Activated CD4-positive, alpha-beta T cell treated with anti-CD3 and anti-CD28 coated beads, Interleukin-2, Interleukin-6, amounts not matched to agents 100 ng/mL and 50 ng/mL, durations not matched to agents 16 hours and 8 hours (primary cell): ENCODE results near the gene SHISA9.

Experiments used
- DNase-seq: peaks from one replicate; pipeline ENCODE4 v3.0.0-alpha.2; 2020

The SHISA9 gene

GRCh38 chr16:12959072-12959471 is 57.7 kb downstream of the SHISA9 start:
- DNase-seq: no peak

- DNase-seq: no peak
These were observed 60.2 kb downstream of the SHISA9 start for GRCh38 chr16:12961626-12962025.

DNA sequence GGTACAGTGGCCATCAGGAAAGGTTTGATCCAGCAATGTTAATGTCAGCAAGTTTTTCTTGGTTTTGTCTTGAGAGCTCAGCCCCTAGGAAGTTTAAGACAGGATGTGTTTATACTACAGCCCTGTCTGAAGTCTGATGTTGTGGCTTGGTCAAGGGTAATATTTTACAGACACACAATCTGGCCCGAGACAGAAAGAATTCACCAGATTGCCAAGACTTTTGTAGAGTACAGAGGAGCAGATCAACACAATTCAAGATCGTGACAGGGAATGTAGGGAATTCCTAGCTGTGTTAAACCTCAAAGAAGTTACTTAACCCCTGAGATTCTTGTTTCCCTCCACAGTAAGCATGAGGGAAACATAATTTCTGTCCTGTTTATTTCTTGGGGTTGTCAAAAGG is 63.1 kb downstream of the SHISA9 start:
- DNase-seq: no peak

DNA sequence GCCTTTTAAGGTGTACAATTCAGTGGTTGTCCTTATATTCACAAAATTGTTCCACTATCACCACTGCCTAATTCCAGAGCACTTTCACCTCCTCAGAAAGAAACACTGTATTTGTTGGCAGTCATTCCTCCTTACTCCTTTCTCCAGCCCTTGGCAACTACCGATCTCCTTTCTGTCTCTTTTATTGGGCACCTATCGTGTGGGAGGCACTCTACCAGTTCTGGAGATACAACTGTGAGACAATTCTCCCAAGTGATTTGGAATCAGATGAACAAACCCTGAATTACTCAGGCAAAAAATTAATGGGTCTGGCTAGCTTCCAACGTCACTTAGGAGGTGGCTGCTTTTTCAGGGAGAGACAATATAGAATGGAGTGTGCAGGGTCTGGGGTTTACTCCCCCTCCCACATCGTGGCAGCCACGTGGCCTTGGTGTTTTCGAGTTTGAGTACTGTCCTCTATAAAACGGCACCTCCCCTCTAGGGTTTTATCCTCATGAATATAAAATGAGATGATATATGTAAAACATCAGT is 63.9 kb downstream of the SHISA9 start:
- DNase-seq: no peak

DNA sequence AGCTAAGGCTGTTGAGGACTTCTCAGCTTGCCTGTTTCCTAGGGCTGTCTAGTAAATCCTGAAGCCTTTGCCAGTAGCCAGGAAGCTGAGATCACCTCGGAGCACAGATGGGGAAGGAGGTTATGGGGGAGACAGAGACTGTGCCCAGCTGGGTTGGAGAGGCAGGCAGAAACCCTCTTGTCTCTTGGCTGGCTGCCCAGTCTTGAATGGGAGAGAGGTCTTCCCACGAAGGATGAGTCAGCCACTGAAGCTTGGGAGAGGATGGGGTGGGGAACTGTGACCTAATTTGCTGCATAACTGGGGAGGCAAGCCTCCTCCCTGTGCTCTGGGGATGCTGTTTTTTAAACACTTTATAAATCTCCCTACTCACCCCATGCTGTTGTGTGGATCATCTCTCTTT is 69.8 kb downstream of the SHISA9 start:
- no peak for DNase-seq

DNA sequence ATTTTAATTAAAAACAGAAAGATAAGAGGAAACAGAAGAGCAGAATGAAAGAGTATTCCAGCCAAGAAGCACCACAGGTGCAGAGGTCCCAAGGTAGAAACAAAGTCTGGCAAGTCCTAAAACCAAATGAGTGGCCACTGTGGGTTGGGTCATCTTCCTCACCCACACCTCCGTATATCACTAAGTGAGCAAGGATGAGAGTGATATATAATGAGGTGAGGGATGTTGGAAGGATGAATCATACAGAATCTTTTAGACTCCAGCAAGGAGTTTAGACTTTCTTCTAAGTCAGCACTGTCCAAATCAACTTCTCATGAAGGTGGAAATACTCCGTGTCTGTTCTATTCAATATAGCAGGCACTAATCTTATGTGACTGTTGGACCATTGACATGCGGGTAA is 70.8 kb downstream of the SHISA9 start:
- DNase-seq: no peak

GRCh38 chr16:12975766-12976165 is 74.4 kb downstream of the SHISA9 start:
- DNase-seq: no peak

- DNase-seq: no peak
These were observed 75.1 kb downstream of the SHISA9 start for GRCh38 chr16:12976496-12976895.

- DNase-seq: no peak
These were observed 75.5 kb downstream of the SHISA9 start for GRCh38 chr16:12976936-12977335.

DNA sequence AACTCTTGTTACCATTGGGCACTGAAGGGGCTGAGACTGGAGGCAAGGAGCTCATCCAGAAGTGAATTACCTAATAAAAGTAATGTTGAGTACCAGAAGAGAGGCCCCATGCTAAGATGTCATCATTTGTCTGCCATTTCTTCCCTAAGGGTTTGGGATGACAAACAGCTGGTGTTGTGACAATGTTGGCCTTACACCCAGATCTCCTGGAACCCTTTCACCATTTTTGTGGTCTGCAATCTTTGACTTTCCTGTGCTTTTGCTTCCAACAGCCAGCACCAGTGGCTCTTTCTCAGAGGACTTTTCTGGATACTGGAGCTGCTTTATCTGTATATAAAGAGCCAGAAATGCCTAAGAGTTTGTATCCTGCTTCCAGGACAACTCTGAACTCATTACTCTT is 84.1 kb downstream of the SHISA9 start:
- DNase-seq: no peak

DNA sequence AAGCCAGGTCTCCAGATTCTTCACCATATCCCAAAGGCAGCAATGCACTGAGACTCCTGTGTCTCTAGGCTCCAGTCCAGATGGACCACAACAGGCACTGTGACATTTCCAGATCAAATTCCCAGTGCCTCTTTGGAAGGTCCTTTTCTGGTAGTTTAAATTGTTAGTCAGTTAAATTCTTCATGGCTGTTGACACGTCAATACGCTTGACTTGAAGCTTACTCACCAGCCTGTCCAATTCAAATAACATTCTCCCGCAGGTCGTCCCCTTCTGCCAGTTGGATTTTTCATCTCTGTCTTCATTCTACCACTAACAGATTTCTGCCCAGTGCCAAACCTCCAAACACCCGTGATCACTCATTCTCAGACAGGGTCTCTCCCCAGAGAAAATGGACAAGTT is 86.7 kb downstream of the SHISA9 start:
- DNase-seq: no peak

DNA sequence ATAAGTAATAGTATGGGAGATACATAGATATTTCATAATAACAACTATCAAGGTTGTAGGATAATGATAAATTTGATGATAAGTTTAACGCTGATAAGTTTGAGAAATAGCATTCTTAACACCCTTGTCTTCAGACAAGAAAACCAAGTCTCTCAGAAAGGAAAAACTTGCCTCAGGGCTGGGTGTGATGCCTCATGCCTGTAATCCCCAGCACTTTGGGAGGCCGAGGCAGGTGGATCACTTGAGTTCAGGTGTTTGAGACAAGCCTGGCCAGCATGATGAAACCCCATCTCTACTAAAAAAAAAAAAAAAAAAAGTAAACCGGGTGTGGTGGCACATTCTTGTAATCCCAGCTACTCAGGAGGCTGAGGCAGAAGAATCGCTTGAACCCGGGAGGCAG is 90.7 kb downstream of the SHISA9 start:
- no peak for DNase-seq

GRCh38 chr16:12994402-12994801 is 93.0 kb downstream of the SHISA9 start:
- DNase-seq: no peak

GRCh38 chr16:12995721-12996372 is 94.4 kb downstream of the SHISA9 start:
- DNase-seq: no peak

GRCh38 chr16:12998361-12999085 is 97.1 kb downstream of the SHISA9 start:
- no peak for DNase-seq

DNA sequence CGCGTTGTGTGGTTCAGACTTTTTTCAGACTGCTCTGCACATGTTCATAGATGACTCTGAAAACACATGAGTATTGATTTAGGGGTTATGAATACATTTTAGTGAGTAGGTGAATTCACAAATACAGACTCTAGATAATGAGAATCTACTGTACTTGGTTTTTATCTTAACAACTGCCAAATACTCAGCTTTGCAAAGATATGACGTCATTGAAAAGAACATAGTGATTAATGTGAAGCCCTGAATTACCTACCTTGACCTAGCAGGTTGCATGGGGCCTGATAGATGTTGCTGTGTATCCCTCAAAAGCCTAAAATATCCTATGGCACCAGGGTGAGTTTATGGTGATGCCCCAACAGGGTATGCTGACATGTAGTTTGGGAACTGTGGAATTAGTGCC is 98.0 kb downstream of the SHISA9 start:
- DNase-seq: no peak

GRCh38 chr16:13005721-13006247 is 104.4 kb downstream of the SHISA9 start:
- no peak for DNase-seq

DNA sequence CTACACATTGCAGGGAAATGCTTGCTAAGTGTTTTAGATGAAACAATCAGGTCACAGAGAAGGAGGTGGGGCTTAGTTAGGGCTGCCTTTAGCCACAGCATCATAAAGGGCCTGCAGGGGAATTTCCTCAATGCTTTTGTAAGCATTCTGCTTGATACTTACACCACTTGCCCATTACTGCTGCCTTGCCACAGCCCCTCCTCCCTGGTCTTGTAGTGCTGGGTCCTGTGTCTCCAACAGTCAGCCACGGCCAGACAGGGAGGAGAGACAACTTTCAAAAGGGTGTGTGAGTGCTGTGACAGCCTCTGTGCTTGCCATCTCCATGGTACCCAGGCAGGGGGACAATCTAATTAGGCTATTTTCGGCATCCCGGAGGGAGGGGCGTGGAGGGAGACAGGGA is 111.2 kb downstream of the SHISA9 start:
- no peak for DNase-seq

GRCh38 chr16:13013043-13013442 is 111.6 kb downstream of the SHISA9 start:
- DNase-seq: no peak

DNA sequence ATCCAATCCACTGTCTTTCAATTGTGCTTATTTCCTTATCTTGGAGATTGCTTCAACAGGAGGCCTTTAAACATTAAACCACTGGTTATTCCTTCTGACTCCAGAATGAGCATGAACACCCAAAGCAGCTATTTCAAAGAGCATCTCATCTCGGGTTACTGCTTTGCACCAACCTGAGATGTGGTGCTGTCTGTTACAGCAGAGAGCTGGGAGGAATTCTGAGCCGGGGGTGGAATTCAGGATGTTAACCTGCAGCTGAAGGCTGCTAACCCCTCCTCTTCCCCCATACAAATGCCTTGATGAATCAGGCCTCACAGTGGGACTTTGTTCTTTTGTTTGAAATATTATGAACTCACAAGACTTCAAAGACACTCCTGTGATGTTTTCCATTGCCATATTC is 113.1 kb downstream of the SHISA9 start:
- no peak for DNase-seq

DNA sequence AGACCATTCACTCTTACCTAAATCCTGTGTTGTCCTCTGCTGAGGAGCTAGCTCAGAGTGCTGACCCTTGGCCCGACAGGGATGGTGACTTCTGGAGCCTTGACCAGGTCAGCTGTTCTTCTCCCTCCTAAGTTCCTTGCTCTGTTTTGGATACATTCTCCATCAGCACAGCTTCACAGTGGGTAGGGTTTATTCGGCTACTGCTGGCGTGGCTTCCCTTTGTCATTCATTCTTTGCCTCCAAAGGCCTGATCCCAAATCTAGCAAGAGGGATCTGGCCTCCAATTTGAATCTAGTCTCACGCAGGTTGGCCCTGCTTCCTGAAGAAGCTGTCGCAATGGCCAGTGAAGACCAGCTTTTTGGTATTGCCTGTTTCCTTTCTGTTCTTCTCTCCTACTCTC is 116.6 kb downstream of the SHISA9 start:
- DNase-seq: no peak

DNA sequence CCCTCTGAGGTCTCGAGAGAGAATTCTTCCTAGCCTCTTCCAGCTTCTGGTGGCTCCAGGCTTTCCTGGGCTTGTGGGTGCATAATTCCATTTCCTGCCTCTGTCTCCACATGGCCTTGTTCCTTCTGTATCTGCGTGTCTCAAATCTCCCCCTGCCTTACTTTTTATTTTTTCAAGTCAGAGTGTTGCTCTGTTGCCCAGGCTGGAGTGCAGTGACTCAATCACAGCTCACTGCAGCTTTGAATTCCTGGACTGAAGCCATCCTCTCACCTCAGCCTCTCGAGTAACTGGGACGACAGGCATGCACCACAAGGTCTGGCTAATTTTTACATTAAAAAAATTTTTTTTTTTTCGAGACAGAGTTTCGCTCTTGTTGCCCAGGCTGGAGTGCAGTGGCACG is 120.6 kb downstream of the SHISA9 start:
- no peak for DNase-seq

DNA sequence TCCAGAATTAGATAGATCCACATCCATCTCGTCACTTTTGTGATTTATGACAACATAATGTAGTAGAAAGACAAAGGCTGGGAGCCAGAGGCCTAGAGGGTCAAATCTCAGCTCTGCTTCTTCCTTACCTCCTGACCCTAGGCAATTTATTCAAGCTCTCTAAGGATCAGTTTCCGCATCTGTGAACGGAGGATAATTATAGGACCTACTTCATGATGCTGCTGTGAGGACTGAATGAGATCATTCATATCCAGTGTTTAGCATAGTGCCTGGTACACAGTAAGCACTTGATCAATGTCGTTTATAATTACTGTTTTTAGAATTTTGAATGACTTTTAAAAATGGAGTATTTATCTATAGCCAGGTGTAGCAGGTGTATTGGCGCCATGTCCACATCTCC is 128.4 kb downstream of the SHISA9 start:
- DNase-seq: no peak

DNA sequence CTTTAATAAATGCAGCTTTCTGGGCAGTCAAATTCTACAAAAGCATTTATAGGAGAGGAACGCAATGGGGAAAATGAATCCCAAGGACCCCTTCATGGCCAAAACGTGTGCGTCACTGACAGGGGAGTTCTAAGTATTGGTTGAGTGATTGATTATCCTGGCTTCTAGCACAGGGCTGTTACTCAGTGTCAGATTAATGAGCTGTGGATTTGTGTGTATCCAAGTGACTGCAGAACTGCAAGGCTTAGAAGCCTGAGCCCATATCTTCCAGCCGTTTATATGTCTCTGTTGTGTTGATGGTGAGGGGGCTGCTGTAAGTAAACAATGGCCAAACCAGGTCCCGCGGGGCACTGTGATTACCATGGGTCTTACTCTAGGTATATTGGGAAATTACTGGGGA is 129.4 kb downstream of the SHISA9 start:
- no peak for DNase-seq
